ENCODE measurements around the gene NPPA.

DNA sequence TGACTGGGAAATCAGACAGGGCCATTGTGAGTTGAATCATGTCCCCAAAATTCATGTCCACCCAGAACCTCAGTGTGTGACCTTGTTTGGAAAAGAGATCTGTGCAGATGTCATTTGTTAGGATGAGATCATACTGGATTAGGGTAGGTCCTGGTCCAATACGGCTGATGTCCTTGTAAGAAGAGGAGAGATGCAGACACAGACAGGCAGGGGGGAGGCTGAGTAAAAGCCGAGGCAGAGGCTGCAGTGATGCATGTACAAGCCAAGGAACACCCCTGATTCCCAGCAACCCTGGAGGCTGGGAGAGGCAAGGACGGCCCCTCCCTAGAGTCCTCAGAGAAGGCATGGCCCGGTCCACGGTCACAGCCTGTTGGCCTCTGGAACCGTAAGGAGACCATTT, 27.0 kb upstream of the NPPA start:
- TF ChIP-seq, protein P1, sequence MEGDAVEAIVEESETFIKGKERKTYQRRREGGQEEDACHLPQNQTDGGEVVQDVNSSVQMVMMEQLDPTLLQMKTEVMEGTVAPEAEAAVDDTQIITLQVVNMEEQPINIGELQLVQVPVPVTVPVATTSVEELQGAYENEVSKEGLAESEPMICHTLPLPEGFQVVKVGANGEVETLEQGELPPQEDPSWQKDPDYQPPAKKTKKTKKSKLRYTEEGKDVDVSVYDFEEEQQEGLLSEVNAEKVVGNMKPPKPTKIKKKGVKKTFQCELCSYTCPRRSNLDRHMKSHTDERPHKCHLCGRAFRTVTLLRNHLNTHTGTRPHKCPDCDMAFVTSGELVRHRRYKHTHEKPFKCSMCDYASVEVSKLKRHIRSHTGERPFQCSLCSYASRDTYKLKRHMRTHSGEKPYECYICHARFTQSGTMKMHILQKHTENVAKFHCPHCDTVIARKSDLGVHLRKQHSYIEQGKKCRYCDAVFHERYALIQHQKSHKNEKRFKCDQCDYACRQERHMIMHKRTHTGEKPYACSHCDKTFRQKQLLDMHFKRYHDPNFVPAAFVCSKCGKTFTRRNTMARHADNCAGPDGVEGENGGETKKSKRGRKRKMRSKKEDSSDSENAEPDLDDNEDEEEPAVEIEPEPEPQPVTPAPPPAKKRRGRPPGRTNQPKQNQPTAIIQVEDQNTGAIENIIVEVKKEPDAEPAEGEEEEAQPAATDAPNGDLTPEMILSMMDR (conservative IDR thresholded peaks at IDR 0.05 in 1 of 2, IDR thresholded peaks at IDR 0.05 in 1 of 2; ENCODE audit: low read depth in 1 of 2, low read length in 2 of 2) = no peak
- TF ChIP-seq EZH2 (IDR thresholded peaks at IDR 0.05; ENCODE audit: low read length, missing control alignments) = no peak

Measured in fibroblast of lung (primary cell).